Measurements from ENCODE around the gene CD38. TPM values are rescaled to one million over a fixed set of nuclear protein-coding genes. Genes with fewer than 3 reads are reported as not detected.

Gene CD38
- total and polyA plus RNA-seq, 2 of the 13 experiments (the other 11 are each of a cell fraction or from before 2014, with no cell fraction given), result not detected

DNA sequence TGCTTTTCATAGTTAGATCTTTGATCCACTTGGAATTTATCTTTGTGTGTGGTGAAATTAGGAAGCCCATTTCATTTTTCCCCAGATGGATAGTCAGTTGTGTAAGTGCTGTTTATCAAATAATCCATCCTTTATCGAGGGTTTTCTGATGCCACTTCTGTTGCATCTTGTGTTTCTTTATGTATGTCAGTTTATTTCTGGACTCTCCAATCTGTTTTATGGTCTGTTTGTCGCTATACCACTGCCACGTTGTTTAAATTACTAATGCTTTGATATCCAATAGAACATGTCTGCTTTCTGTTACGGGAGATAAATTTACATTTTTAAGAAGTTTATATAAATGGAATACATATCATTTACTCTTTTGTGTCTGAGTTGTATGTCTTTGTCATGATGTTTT is 21.0 kb downstream of the CD38 start:
- no peak for DNase-seq (ENCODE audit: low spot score)
- Histone ChIP-seq H3K4me3 (replicated peaks in 1 of 3; ENCODE audit: insufficient read depth in 1 of 3, low read depth in 2 of 3, low read length in 3 of 3) (no peak overlapping the region), H3K4me2 (ENCODE audit: low read depth, low read length) (no peak overlapping the region), H3K27ac (ENCODE audit: extremely low read length, insufficient read depth, low read length) (no peak overlapping the region), H3K9me3 (ENCODE audit: low read length) (no peaks in the 10 kb centered on the region), H3K79me2 (ENCODE audit: insufficient read depth, low read length) (no peaks in the 10 kb centered on the region), H4K20me1 (ENCODE audit: insufficient read depth, low read length) (no peaks in the 10 kb centered on the region), H3K4me1 (ENCODE audit: insufficient read depth, low read length) (no peaks in the 10 kb centered on the region), H3K36me3 (replicated peaks in 1 of 2; ENCODE audit: control insufficient read depth in 1 of 2, insufficient read depth in 2 of 2, low read length in 2 of 2) (no peaks in the 10 kb centered on the region), H3K9ac (ENCODE audit: insufficient read depth, low read depth, low read length) (no peak overlapping the region), H3K27me3 (ENCODE audit: control insufficient read depth in 1 of 2, insufficient read depth in 2 of 2, low read length in 2 of 2) (no peaks in the 10 kb centered on the region; a peak in 1 of 5 replicates), H2AFZ (ENCODE audit: low read length) (no peak overlapping the region)
- in situ Hi-C loops (cut with HindIII; ENCODE audit: extremely low pct_ligation_motif_present, low pct_unique_long_range_greater_than_20kb), result no loop called here
- no TSS peak for BruUV-seq (replicated peaks)
- intact Hi-C loops (cut with micrococcal nuclease; ENCODE audit: unreplicated experiment), result no loop called here
- ATAC-seq, result no peak
- ChIA-PET CTCF (ENCODE audit: low intra/inter-chr PET ratio, low total read pairs) (no interaction called here), POLR2A (no interaction called here)
- under 1% methylated on average over 4 of the region's 4 CpGs for WGBS (ENCODE audit: low lambda C conversion rate)
- no peak for FAIRE-seq
- no peak for TF ChIP-seq MAFG (CRISPR knock-in tag; IDR thresholded peaks at IDR 0.05)
- TF ChIP-seq ZNF513 (CRISPR knock-in tag; conservative IDR thresholded peaks at IDR 0.05), result no peak
- TF ChIP-seq AHR (CRISPR knock-in tag; IDR thresholded peaks at IDR 0.05), result no peak
- no peak for TF ChIP-seq ZNF276 (CRISPR knock-in tag; IDR thresholded peaks at IDR 0.05; ENCODE audit: low read depth)
- TF ChIP-seq SP5 (CRISPR knock-in tag; IDR thresholded peaks at IDR 0.05; ENCODE audit: borderline replicate concordance, low read depth), result no peak
- TF ChIP-seq ZNF230 (CRISPR knock-in tag; IDR thresholded peaks at IDR 0.05), result no peak
- no peak for TF ChIP-seq ZNF564 (CRISPR knock-in tag; IDR thresholded peaks at IDR 0.05)
- TF ChIP-seq SKI (IDR thresholded peaks at IDR 0.05; ENCODE audit: partially characterized antibody), result no peak
- TF ChIP-seq, protein P1, sequence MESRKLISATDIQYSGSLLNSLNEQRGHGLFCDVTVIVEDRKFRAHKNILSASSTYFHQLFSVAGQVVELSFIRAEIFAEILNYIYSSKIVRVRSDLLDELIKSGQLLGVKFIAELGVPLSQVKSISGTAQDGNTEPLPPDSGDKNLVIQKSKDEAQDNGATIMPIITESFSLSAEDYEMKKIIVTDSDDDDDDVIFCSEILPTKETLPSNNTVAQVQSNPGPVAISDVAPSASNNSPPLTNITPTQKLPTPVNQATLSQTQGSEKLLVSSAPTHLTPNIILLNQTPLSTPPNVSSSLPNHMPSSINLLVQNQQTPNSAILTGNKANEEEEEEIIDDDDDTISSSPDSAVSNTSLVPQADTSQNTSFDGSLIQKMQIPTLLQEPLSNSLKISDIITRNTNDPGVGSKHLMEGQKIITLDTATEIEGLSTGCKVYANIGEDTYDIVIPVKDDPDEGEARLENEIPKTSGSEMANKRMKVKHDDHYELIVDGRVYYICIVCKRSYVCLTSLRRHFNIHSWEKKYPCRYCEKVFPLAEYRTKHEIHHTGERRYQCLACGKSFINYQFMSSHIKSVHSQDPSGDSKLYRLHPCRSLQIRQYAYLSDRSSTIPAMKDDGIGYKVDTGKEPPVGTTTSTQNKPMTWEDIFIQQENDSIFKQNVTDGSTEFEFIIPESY (CRISPR knock-in tag; IDR thresholded peaks at IDR 0.05), result no peak
- TF ChIP-seq ZNF317 (CRISPR knock-in tag; IDR thresholded peaks at IDR 0.05), result no peak
- no peak for TF ChIP-seq HDAC6 (IDR thresholded peaks at IDR 0.05; ENCODE audit: low read depth, low read length)
- no peak for TF ChIP-seq PHF5A (CRISPR knock-in tag; IDR thresholded peaks at IDR 0.05; ENCODE audit: low read depth, unreplicated experiment)
- TF ChIP-seq SRSF1 (optimal IDR thresholded peaks at IDR 0.05; ENCODE audit: low read depth, low read length), result no peak
- no peak for TF ChIP-seq ZNF747 (CRISPR knock-in tag; IDR thresholded peaks at IDR 0.05; ENCODE audit: borderline replicate concordance)
- TF ChIP-seq NFATC3 (CRISPR knock-in tag; IDR thresholded peaks at IDR 0.05), result no peak
